ENCODE data around the gene ATP8A2. TPM values are rescaled to one million over a fixed set of nuclear protein-coding genes. Genes with fewer than 3 reads are reported as not detected.

Gene ATP8A2
- polyA plus RNA-seq, 3 donors = not detected

DNA sequence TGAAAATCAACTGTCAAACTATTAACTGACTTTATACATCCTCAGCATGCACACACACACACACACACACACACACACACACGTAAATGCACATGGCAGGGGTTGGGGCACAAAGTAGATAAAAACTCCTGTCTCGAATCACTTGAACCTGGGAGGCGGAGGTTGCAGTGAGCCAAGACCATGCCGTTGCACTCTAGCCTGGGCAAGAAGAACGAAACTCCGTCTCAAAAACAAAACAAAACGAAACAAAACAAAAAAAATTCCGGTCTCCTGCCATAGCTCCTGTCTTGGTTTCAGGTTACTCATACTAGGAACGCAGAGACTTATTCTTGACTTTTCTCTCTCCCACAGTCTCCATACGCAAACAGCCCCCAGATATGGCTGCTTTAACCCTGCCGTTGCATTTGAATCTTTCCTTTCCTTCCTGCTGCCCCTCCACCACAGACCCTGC, 531.1 kb downstream of the ATP8A2 start:
- Histone ChIP-seq H4K20me1 (ENCODE audit: insufficient read depth, low read length) (no peaks in the 10 kb centered on the region), H3K36me3 (replicated peaks in 1 of 2; ENCODE audit: control insufficient read depth in 1 of 2, insufficient read depth in 2 of 2, low read length in 2 of 2) (no peaks in the 10 kb centered on the region), H3K27ac (ENCODE audit: low read depth in 1 of 2, low read length in 2 of 2) (no peak overlapping the region), H3K27me3 (ENCODE audit: control insufficient read depth in 2 of 2, insufficient read depth in 2 of 2, low read length in 2 of 2) (no peaks in the 10 kb centered on the region), H3K9me3 (replicated peaks in 1 of 2; ENCODE audit: control insufficient read depth in 1 of 2, insufficient read depth in 1 of 2, low read length in 2 of 2) (peaks cover 0 to 16% of the 10 kb centered on the region in 2 donors), H3K9ac (ENCODE audit: insufficient read depth, low read length, poor library complexity, severe bottlenecking) (no peak overlapping the region), H3K79me2 (ENCODE audit: insufficient read depth, low read length) (no peaks in the 10 kb centered on the region), H2AFZ (ENCODE audit: insufficient read depth, low read depth, low read length, poor library complexity, severe bottlenecking) (no peak overlapping the region), H3K4me2 (replicated peaks; ENCODE audit: extremely low read depth, low read length, poor library complexity, severe bottlenecking) (no peak overlapping the region), H3K4me3 (replicated peaks in 1 of 3; ENCODE audit: low read depth in 2 of 3, low read length in 3 of 3) (no peak overlapping the region), H3K4me1 (ENCODE audit: control insufficient read depth in 1 of 2, insufficient read depth in 2 of 2, low read length in 2 of 2) (peaks cover 0 to 7% of the 10 kb centered on the region in 2 donors)
- Mint-ChIP-seq H3K27ac (no peak overlapping the region), H3K9me3 (peaks cover 10 to 22% (median 19%) of the 10 kb centered on the region in 7 donors), H3K4me1 (no peaks in the 10 kb centered on the region), H3K27me3 (ENCODE audit: low read depth in 3 of 3) (peaks cover 0 to 6% (median 3%) of the 10 kb centered on the region in 3 donors), H3K36me3 (no peaks in the 10 kb centered on the region), H3K4me3 (no peak overlapping the region)
- WGBS (ENCODE audit: insufficient coverage) = 90% methylated on average over 11 of the region's 11 CpGs
- TF ChIP-seq, protein P1, sequence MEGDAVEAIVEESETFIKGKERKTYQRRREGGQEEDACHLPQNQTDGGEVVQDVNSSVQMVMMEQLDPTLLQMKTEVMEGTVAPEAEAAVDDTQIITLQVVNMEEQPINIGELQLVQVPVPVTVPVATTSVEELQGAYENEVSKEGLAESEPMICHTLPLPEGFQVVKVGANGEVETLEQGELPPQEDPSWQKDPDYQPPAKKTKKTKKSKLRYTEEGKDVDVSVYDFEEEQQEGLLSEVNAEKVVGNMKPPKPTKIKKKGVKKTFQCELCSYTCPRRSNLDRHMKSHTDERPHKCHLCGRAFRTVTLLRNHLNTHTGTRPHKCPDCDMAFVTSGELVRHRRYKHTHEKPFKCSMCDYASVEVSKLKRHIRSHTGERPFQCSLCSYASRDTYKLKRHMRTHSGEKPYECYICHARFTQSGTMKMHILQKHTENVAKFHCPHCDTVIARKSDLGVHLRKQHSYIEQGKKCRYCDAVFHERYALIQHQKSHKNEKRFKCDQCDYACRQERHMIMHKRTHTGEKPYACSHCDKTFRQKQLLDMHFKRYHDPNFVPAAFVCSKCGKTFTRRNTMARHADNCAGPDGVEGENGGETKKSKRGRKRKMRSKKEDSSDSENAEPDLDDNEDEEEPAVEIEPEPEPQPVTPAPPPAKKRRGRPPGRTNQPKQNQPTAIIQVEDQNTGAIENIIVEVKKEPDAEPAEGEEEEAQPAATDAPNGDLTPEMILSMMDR (IDR thresholded peaks at IDR 0.05) = no peak
- no peak for DNase-seq
- intact Hi-C loops (cut with micrococcal nuclease) = no loop called here

DNA sequence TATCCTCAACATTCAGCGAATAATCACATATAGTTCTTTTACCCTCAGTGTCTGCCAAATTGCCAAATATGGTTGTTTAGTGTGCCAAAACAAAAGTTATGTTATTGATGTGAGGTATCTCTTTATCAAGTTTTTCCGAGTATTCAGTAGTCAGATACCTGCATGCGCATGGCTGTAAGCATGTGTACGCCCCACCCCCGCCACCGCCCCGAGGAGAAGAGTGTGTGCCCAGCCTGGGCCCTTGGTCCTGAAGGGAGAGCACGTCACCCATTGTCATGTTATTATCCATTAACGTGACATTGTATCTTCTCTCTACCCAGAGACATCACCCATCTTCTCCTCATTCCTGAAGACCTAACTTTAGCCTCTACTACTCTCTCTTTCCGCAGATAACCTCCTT, 533.1 kb downstream of the ATP8A2 start:
- no peak for DNase-seq
- H2AFZ ChIP-seq (ENCODE audit: insufficient read depth, low read depth, low read length, poor library complexity, severe bottlenecking) = no peak overlapping the region
- H3K9me3 ChIP-seq (replicated peaks in 1 of 2; ENCODE audit: control insufficient read depth in 1 of 2, insufficient read depth in 1 of 2, low read length in 2 of 2) = peaks cover 0 to 1% of the 10 kb centered on the region in 2 donors
- intact Hi-C loops (cut with micrococcal nuclease) = no loop called here
- H3K4me3 ChIP-seq (replicated peaks in 1 of 3; ENCODE audit: low read depth in 2 of 3, low read length in 3 of 3) = no peak overlapping the region
- TF ChIP-seq, protein P1 (IDR thresholded peaks at IDR 0.05) = no peak
- WGBS (ENCODE audit: insufficient coverage) = 95% methylated on average over 7 of the region's 10 CpGs
- peaks cover 3 to 12% (median 7%) of the 10 kb centered on the region in 7 donors for H3K9me3 Mint-ChIP-seq
- no peak overlapping the region for H3K4me3 Mint-ChIP-seq
- peaks cover 0 to 7% of the 10 kb centered on the region in 2 donors for H3K4me1 ChIP-seq (ENCODE audit: control insufficient read depth in 1 of 2, insufficient read depth in 2 of 2, low read length in 2 of 2)
- H3K36me3 Mint-ChIP-seq = no peaks in the 10 kb centered on the region
- H3K27ac Mint-ChIP-seq = no peak overlapping the region
- no peak overlapping the region for H3K4me2 ChIP-seq (replicated peaks; ENCODE audit: extremely low read depth, low read length, poor library complexity, severe bottlenecking)
- no peaks in the 10 kb centered on the region for H3K79me2 ChIP-seq (ENCODE audit: insufficient read depth, low read length)
- H3K36me3 ChIP-seq (replicated peaks in 1 of 2; ENCODE audit: control insufficient read depth in 1 of 2, insufficient read depth in 2 of 2, low read length in 2 of 2) = no peaks in the 10 kb centered on the region
- H3K27me3 Mint-ChIP-seq (ENCODE audit: low read depth in 3 of 3) = peaks cover 0 to 3% (median 2%) of the 10 kb centered on the region in 3 donors
- no peaks in the 10 kb centered on the region for H3K27me3 ChIP-seq (ENCODE audit: control insufficient read depth in 2 of 2, insufficient read depth in 2 of 2, low read length in 2 of 2)
- H3K4me1 Mint-ChIP-seq = no peaks in the 10 kb centered on the region
- H4K20me1 ChIP-seq (ENCODE audit: insufficient read depth, low read length) = no peaks in the 10 kb centered on the region
- no peak overlapping the region for H3K27ac ChIP-seq (ENCODE audit: low read depth in 1 of 2, low read length in 2 of 2)
- no peak overlapping the region for H3K9ac ChIP-seq (ENCODE audit: insufficient read depth, low read length, poor library complexity, severe bottlenecking)

All from CD14-positive monocyte (primary cell).